HG03432 (cell line): ENCODE results near the gene CMTR1.

Source experiments
- ATAC-seq: cut with Tn5 transposase; IDR thresholded peaks from one replicate; pipeline ENCODE4 v1.9.1; 2021; ENCODE audit warnings: mild to moderate bottlenecking, moderate library complexity; ENCODE audit not compliant: unreplicated experiment

The CMTR1 gene

GRCh38 chr6:37477656-37478435 lies 44.8 kb downstream of the CMTR1 start:
- no peak for ATAC-seq

GRCh38 chr6:37478827-37479226 lies 45.8 kb downstream of the CMTR1 start:
- no peak for ATAC-seq

GRCh38 chr6:37479266-37479854 lies 46.3 kb downstream of the CMTR1 start:
- no peak for ATAC-seq

GRCh38 chr6:37480118-37480736 lies 47.2 kb downstream of the CMTR1 start:
- no peak for ATAC-seq

- ATAC-seq = no peak
These were observed 48.0 kb downstream of the CMTR1 start for GRCh38 chr6:37480951-37481534.

GRCh38 chr6:37481711-37482605 lies 48.9 kb downstream of the CMTR1 start:
- ATAC-seq = no peak

GRCh38 chr6:37482606-37483251 lies 49.7 kb downstream of the CMTR1 start:
- ATAC-seq = no peak

- no peak for ATAC-seq
These were observed 50.4 kb downstream of the CMTR1 start for GRCh38 chr6:37483252-37483901.

- no peak for ATAC-seq
These were observed 51.1 kb downstream of the CMTR1 start for GRCh38 chr6:37483917-37484785.

- no peak for ATAC-seq
These were observed 51.8 kb downstream of the CMTR1 start for GRCh38 chr6:37484786-37485170.

GRCh38 chr6:37485291-37485702 lies 52.3 kb downstream of the CMTR1 start:
- no peak for ATAC-seq

GRCh38 chr6:37486121-37486839 lies 53.3 kb downstream of the CMTR1 start:
- no peak for ATAC-seq

GRCh38 chr6:37487591-37488380 lies 54.8 kb downstream of the CMTR1 start:
- no peak for ATAC-seq

- ATAC-seq = no peak
These were observed 55.5 kb downstream of the CMTR1 start for GRCh38 chr6:37488476-37488875.

- no peak for ATAC-seq
These were observed 56.8 kb downstream of the CMTR1 start for GRCh38 chr6:37489697-37490336.

- ATAC-seq = no peak
These were observed 57.6 kb downstream of the CMTR1 start for GRCh38 chr6:37490536-37491170.
